HEK293 (cell line): ENCODE data around the gene IQCH.
A peak's percentile ranks its signal among the peaks of the same experiment; 100 is the strongest.

Experiments used
- GLIS2 ChIP-seq: fragments of 450-650 bp; formaldehyde crosslinking; IDR thresholded peaks from 2 replicates; pipeline ENCODE4 v1.5.1; 2016; ENCODE audit warnings: missing biosample characterization, missing genetic modification characterization
- HOXA7 ChIP-seq: sonication (generic); formaldehyde crosslinking; IDR thresholded peaks from 2 replicates; pipeline ENCODE4 v1.8.1; 2022; ENCODE audit warnings: missing genetic modification reagents, borderline replicate concordance
- KLF7 ChIP-seq: fragments of 450-650 bp; formaldehyde crosslinking; IDR thresholded peaks from 2 replicates; pipeline ENCODE4 v1.5.1; 2016; ENCODE audit warnings: missing biosample characterization, missing genetic modification characterization, borderline replicate concordance
- SALL2 ChIP-seq: fragments of 450-650 bp; formaldehyde crosslinking; IDR thresholded peaks from 2 replicates; pipeline ENCODE4 v1.5.0; 2017; ENCODE audit warnings: missing biosample characterization, mild to moderate bottlenecking, missing genetic modification characterization, borderline replicate concordance
- ZBTB17 ChIP-seq: fragments of 450-650 bp; formaldehyde crosslinking; IDR thresholded peaks from 2 replicates; pipeline ENCODE4 v1.5.1; 2016; ENCODE audit warnings: missing biosample characterization, missing genetic modification characterization
- ZFP3 ChIP-seq: fragments of 450-650 bp; formaldehyde crosslinking; IDR thresholded peaks from 2 replicates; pipeline ENCODE4 v1.5.1; 2016; ENCODE audit warnings: low read depth, missing biosample characterization, missing genetic modification characterization
- ZNF138 ChIP-seq: fragments of 450-650 bp; formaldehyde crosslinking; IDR thresholded peaks from 2 replicates; pipeline ENCODE4 v1.5.1; 2016; ENCODE audit warnings: missing biosample characterization, missing genetic modification characterization, borderline replicate concordance
- ZNF155 ChIP-seq: fragments of 450-650 bp; formaldehyde crosslinking; IDR thresholded peaks from 2 replicates; pipeline ENCODE4 v1.5.1; 2016; ENCODE audit warnings: missing biosample characterization, missing genetic modification characterization
- ZNF169 ChIP-seq: fragments of 450-650 bp; formaldehyde crosslinking; IDR thresholded peaks from 2 replicates; pipeline ENCODE4 v1.5.1; 2016; ENCODE audit warnings: missing biosample characterization, missing genetic modification characterization
- ZNF175 ChIP-seq: fragments of 450-650 bp; formaldehyde crosslinking; IDR thresholded peaks from 2 replicates; pipeline ENCODE4 v1.5.1; 2016; ENCODE audit warnings: missing biosample characterization, missing genetic modification characterization
- ZNF221 ChIP-seq: fragments of 450-650 bp; formaldehyde crosslinking; IDR thresholded peaks from 2 replicates; pipeline ENCODE4 v1.5.1; 2017; ENCODE audit warnings: missing biosample characterization, missing genetic modification characterization, borderline replicate concordance
- ZNF23 ChIP-seq: fragments of 450-650 bp; formaldehyde crosslinking; IDR thresholded peaks from 2 replicates; pipeline ENCODE4 v1.5.1; 2016; ENCODE audit warnings: missing biosample characterization, missing genetic modification characterization, borderline replicate concordance
- ZNF266 ChIP-seq: fragments of 450-650 bp; formaldehyde crosslinking; IDR thresholded peaks from 2 replicates; pipeline ENCODE4 v1.5.1; 2016; ENCODE audit warnings: missing biosample characterization, missing genetic modification characterization, low read depth
- ZNF433 ChIP-seq: fragments of 450-650 bp; formaldehyde crosslinking; IDR thresholded peaks from 2 replicates; pipeline ENCODE4 v1.5.1; 2016; ENCODE audit warnings: missing biosample characterization, missing genetic modification characterization, low read depth
- ZNF521 ChIP-seq: fragments of 450-650 bp; formaldehyde crosslinking; IDR thresholded peaks from 2 replicates; pipeline ENCODE4 v1.5.1; 2017; ENCODE audit warnings: missing biosample characterization, mild to moderate bottlenecking, missing genetic modification characterization
- ZNF529 ChIP-seq: fragments of 450-650 bp; formaldehyde crosslinking; IDR thresholded peaks from 2 replicates; pipeline ENCODE4 v1.5.1; 2017; ENCODE audit warnings: missing genetic modification characterization, missing biosample characterization; ENCODE audit not compliant: insufficient replicate concordance
- ZNF555 ChIP-seq: fragments of 450-650 bp; formaldehyde crosslinking; conservative IDR thresholded peaks from 2 replicates; pipeline ENCODE4 v1.5.1; 2017; ENCODE audit warnings: missing biosample characterization, mild to moderate bottlenecking, missing genetic modification characterization, inconsistent platforms
- ZNF561 ChIP-seq: fragments of 450-650 bp; IDR thresholded peaks from 2 replicates; pipeline ENCODE4 v1.5.1; 2018; ENCODE audit warnings: missing biosample characterization, missing genetic modification characterization, borderline replicate concordance
- ZNF658 ChIP-seq: fragments of 450-650 bp; formaldehyde crosslinking; IDR thresholded peaks from 2 replicates; pipeline ENCODE4; 2016; ENCODE audit warnings: missing biosample characterization, missing genetic modification characterization
- ZNF701 ChIP-seq: fragments of 450-650 bp; formaldehyde crosslinking; IDR thresholded peaks from 2 replicates; pipeline ENCODE4 v1.5.1; 2016; ENCODE audit warnings: missing biosample characterization, missing genetic modification characterization
- ZNF707 ChIP-seq: fragments of 450-650 bp; formaldehyde crosslinking; IDR thresholded peaks from 2 replicates; pipeline ENCODE4 v1.5.1; 2016; ENCODE audit warnings: missing biosample characterization, missing genetic modification characterization
- ZSCAN23 ChIP-seq: fragments of 450-650 bp; formaldehyde crosslinking; IDR thresholded peaks from 2 replicates; pipeline ENCODE4 v1.5.1; 2016; ENCODE audit warnings: missing biosample characterization, missing genetic modification characterization
- TF ChIP-seq, protein P1 (sequence below): fragments of 450-650 bp; formaldehyde crosslinking; IDR thresholded peaks from 2 replicates; pipeline ENCODE4 v1.5.1; 2016; ENCODE audit warnings: missing biosample characterization, missing genetic modification characterization
- TF ChIP-seq, protein P2 (sequence below): fragments of 450-650 bp; formaldehyde crosslinking; IDR thresholded peaks from 2 replicates; pipeline ENCODE4 v1.5.1; 2017; ENCODE audit warnings: missing biosample characterization, missing genetic modification characterization
- TF ChIP-seq, protein P3 (sequence below): fragments of 450-650 bp; formaldehyde crosslinking; IDR thresholded peaks from 2 replicates; pipeline ENCODE4 v1.5.1; 2016; ENCODE audit warnings: missing biosample characterization, missing genetic modification characterization
- TF ChIP-seq, protein P4 (sequence below): fragments of 450-650 bp; formaldehyde crosslinking; IDR thresholded peaks from 2 replicates; pipeline ENCODE4 v1.5.1; 2017; ENCODE audit warnings: missing biosample characterization, missing genetic modification characterization
- TF ChIP-seq, protein P5 (sequence below): fragments of 450-650 bp; formaldehyde crosslinking; IDR thresholded peaks from 2 replicates; pipeline ENCODE4 v1.5.1; 2016; ENCODE audit warnings: missing biosample characterization, missing genetic modification characterization

Gene IQCH

DNA sequence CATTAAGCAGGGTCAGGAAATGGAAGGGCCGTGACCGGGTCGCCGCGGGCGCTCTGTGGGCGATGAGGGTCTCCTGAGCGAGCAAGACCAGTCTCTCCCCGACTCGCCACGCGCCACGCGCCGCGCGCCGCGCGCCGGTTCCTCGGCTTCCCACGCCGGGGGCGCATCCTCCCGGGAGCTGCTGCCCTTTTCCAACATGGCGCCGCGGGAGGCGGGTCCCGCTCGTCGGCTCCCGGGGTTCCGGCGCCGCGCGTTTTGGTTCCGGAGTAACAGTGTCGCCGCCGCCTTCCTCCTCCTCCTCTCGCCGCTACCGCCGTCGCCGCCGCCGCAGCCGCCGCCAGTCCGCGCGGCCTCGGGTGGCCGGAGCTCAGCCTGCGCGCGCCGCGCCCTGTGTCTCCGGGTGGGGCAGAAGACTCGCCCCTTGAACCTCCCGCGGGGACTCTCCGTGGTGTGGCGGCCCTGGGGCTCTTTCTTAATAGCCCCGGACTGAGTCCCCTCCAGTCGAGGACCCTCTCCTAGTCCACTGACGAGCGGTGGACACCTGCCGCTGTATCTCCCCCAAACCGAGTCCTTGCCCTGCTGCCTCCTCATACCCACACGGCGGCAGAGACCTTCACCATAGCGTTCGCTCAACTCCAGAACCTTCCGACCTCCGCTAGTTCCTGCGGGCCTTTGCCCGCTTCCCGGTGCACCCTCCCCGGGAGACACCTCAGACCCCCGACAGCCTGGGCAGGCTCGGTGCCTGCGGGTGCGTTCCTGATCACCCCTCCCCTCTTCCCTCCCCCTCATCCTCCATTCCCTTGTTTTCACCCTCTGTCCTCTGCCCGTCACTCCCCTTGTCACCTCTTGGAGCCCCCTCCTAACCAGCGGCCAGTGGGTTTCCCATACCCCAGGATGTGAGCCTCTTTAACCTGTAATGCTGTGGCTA lies 288.1 kb downstream of the IQCH start, which contains the start of gene MAP2K5 (continued):
- TF ChIP-seq KLF7 (tag by site-specific recombination) (no peak), ZNF266 (no peak), ZNF658 (tag by site-specific recombination) (no peak), ZBTB17 (tag by site-specific recombination) (no peak), ZNF561 (tag by site-specific recombination) (peak; percentile 9; the same call in 1 of the 2 replicates), ZNF701 (tag by site-specific recombination) (no peak), ZNF529 (tag by site-specific recombination) (no peak), ZNF138 (tag by site-specific recombination) (0 out of 2 replicates have a peak, but pooled peaks have one; percentile 31), ZNF23 (tag by site-specific recombination) (no peak), GLIS2 (tag by site-specific recombination) (peak; percentile 93), ZNF707 (no peak), ZFP3 (tag by site-specific recombination) (no peak), ZNF521 (tag by site-specific recombination) (no peak), ZNF221 (no peak), ZNF433 (tag by site-specific recombination) (no peak), ZNF175 (no peak), ZNF555 (tag by site-specific recombination) (no peak), ZNF155 (tag by site-specific recombination) (no peak), HOXA7 (no peak), ZNF169 (tag by site-specific recombination) (no peak), ZSCAN23 (tag by site-specific recombination) (no peak), SALL2 (tag by site-specific recombination) (no peak)
- TF ChIP-seq, protein P1, sequence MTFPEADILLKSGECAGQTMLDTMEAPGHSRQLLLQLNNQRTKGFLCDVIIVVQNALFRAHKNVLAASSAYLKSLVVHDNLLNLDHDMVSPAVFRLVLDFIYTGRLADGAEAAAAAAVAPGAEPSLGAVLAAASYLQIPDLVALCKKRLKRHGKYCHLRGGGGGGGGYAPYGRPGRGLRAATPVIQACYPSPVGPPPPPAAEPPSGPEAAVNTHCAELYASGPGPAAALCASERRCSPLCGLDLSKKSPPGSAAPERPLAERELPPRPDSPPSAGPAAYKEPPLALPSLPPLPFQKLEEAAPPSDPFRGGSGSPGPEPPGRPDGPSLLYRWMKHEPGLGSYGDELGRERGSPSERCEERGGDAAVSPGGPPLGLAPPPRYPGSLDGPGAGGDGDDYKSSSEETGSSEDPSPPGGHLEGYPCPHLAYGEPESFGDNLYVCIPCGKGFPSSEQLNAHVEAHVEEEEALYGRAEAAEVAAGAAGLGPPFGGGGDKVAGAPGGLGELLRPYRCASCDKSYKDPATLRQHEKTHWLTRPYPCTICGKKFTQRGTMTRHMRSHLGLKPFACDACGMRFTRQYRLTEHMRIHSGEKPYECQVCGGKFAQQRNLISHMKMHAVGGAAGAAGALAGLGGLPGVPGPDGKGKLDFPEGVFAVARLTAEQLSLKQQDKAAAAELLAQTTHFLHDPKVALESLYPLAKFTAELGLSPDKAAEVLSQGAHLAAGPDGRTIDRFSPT (tag by site-specific recombination) = peak; percentile 54; the same call in 1 of the 2 replicates
- TF ChIP-seq, protein P2, sequence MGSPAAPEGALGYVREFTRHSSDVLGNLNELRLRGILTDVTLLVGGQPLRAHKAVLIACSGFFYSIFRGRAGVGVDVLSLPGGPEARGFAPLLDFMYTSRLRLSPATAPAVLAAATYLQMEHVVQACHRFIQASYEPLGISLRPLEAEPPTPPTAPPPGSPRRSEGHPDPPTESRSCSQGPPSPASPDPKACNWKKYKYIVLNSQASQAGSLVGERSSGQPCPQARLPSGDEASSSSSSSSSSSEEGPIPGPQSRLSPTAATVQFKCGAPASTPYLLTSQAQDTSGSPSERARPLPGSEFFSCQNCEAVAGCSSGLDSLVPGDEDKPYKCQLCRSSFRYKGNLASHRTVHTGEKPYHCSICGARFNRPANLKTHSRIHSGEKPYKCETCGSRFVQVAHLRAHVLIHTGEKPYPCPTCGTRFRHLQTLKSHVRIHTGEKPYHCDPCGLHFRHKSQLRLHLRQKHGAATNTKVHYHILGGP (tag by site-specific recombination) = no peak
- TF ChIP-seq, protein P3, sequence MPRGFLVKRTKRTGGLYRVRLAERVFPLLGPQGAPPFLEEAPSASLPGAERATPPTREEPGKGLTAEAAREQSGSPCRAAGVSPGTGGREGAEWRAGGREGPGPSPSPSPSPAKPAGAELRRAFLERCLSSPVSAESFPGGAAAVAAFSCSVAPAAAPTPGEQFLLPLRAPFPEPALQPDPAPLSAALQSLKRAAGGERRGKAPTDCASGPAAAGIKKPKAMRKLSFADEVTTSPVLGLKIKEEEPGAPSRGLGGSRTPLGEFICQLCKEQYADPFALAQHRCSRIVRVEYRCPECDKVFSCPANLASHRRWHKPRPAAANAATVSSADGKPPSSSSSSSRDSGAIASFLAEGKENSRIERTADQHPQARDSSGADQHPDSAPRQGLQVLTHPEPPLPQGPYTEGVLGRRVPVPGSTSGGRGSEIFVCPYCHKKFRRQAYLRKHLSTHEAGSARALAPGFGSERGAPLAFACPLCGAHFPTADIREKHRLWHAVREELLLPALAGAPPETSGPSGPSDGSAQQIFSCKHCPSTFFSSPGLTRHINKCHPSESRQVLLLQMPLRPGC (tag by site-specific recombination) = no peak; the same call in 1 of the 2 replicates
- TF ChIP-seq, protein P4, sequence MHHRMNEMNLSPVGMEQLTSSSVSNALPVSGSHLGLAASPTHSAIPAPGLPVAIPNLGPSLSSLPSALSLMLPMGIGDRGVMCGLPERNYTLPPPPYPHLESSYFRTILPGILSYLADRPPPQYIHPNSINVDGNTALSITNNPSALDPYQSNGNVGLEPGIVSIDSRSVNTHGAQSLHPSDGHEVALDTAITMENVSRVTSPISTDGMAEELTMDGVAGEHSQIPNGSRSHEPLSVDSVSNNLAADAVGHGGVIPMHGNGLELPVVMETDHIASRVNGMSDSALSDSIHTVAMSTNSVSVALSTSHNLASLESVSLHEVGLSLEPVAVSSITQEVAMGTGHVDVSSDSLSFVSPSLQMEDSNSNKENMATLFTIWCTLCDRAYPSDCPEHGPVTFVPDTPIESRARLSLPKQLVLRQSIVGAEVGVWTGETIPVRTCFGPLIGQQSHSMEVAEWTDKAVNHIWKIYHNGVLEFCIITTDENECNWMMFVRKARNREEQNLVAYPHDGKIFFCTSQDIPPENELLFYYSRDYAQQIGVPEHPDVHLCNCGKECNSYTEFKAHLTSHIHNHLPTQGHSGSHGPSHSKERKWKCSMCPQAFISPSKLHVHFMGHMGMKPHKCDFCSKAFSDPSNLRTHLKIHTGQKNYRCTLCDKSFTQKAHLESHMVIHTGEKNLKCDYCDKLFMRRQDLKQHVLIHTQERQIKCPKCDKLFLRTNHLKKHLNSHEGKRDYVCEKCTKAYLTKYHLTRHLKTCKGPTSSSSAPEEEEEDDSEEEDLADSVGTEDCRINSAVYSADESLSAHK (tag by site-specific recombination) = 0 out of 2 replicates have a peak, but pooled peaks have one; percentile 10
- TF ChIP-seq, protein P5, sequence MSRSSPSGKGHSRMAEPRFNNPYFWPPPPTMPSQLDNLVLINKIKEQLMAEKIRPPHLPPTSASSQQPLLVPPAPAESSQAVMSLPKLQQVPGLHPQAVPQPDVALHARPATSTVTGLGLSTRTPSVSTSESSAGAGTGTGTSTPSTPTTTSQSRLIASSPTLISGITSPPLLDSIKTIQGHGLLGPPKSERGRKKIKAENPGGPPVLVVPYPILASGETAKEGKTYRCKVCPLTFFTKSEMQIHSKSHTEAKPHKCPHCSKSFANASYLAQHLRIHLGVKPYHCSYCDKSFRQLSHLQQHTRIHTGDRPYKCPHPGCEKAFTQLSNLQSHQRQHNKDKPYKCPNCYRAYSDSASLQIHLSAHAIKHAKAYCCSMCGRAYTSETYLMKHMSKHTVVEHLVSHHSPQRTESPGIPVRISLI (tag by site-specific recombination) = no peak
